ENCODE data around the gene WDR5.

DNA sequence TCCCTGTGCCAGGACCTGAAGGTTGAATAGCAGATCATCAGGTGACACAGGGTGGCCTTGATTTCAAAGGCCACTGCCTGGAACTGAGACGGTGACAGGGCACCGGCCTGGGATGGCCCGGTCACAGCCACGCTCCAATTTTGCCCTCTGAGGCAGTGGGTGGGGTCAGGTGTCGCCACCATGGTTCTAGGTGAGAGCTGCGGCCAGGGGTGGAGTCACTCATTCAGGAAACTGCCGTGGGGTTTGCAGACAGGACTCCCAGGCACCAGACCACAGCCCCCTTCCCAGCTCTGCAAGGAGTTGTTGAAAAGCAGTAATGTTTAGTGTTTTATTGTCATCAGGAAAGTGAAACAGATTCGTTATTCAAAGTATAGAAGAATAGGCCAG is 45.8 kb downstream of the WDR5 start:
- TF ChIP-seq, protein P1, sequence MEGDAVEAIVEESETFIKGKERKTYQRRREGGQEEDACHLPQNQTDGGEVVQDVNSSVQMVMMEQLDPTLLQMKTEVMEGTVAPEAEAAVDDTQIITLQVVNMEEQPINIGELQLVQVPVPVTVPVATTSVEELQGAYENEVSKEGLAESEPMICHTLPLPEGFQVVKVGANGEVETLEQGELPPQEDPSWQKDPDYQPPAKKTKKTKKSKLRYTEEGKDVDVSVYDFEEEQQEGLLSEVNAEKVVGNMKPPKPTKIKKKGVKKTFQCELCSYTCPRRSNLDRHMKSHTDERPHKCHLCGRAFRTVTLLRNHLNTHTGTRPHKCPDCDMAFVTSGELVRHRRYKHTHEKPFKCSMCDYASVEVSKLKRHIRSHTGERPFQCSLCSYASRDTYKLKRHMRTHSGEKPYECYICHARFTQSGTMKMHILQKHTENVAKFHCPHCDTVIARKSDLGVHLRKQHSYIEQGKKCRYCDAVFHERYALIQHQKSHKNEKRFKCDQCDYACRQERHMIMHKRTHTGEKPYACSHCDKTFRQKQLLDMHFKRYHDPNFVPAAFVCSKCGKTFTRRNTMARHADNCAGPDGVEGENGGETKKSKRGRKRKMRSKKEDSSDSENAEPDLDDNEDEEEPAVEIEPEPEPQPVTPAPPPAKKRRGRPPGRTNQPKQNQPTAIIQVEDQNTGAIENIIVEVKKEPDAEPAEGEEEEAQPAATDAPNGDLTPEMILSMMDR (conservative IDR thresholded peaks at IDR 0.05 in 1 of 2, IDR thresholded peaks at IDR 0.05 in 1 of 2; ENCODE audit: low read depth in 1 of 2, low read length in 2 of 2): no peak
- TF ChIP-seq EZH2 (IDR thresholded peaks at IDR 0.05; ENCODE audit: low read length, missing control alignments): no peak
